A172 (cell line): Measurements from ENCODE around the gene CNNM4. TPM values are rescaled to one million over a fixed set of nuclear protein-coding genes. Genes with fewer than 3 reads are reported as not detected.

Experiments
- DNase-seq: peaks from one replicate; pipeline ENCODE4 v3.0.0-alpha.2; 2015; ENCODE audit warnings: low spot score
- total RNA-seq: library from RNA; depleted of rRNA; stranded (reverse); fragments of >200 nt; shearing (Covaris generic); gene quantifications from 2 replicates; pipeline ENCODE4 v1.2.3, GENCODE V29; 2014; rRNA removed

The CNNM4 gene
- total RNA-seq, 1 experiment from 2014 or later, result 4.4 TPM

DNA sequence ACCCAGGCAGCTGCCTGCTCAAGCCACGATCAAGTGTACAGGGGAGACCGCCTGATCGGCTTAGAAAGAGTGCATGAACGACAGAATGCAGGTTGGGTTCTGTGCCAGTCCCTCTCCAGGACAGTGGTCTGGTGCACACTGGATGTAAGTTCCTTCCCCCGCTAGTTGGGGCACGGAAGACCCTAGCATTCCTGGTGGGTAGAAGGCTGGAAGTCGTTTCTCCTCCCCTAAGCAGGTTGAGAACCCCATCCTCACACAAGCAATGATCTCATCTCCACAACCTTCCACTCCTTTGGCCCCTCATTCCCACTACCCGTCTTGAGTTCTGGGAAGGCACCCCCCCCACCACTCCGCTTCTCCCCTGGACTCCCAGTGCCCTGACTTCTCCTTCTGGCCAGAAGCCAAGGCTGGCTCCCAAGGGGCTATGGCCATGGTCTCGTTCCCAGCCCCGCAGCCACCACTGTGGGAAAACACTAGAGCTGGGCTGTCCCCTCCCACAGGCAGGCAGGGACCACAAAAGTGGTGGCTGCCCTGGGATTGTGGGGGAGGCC lies 98.5 kb downstream of the CNNM4 start:
- DNase-seq, result no peak

DNA sequence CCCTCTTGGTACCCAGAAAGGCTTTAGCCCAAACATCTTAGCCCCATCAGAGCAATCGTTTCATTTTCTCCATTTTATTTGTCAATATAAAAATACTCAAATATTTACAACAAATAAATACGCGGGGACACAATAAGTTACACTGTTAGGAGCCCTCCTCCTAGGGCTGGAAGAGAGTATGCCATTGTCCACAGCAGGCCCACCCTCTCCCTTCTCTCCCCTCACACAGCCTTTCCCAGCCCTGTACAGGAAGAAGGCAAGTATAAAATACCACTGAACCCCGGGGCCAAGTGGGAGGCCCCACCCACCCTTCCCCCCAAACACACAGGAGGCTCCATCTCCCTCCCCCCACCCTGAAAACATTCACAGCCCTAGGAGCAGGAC lies 99.0 kb downstream of the CNNM4 start:
- no peak for DNase-seq

DNA sequence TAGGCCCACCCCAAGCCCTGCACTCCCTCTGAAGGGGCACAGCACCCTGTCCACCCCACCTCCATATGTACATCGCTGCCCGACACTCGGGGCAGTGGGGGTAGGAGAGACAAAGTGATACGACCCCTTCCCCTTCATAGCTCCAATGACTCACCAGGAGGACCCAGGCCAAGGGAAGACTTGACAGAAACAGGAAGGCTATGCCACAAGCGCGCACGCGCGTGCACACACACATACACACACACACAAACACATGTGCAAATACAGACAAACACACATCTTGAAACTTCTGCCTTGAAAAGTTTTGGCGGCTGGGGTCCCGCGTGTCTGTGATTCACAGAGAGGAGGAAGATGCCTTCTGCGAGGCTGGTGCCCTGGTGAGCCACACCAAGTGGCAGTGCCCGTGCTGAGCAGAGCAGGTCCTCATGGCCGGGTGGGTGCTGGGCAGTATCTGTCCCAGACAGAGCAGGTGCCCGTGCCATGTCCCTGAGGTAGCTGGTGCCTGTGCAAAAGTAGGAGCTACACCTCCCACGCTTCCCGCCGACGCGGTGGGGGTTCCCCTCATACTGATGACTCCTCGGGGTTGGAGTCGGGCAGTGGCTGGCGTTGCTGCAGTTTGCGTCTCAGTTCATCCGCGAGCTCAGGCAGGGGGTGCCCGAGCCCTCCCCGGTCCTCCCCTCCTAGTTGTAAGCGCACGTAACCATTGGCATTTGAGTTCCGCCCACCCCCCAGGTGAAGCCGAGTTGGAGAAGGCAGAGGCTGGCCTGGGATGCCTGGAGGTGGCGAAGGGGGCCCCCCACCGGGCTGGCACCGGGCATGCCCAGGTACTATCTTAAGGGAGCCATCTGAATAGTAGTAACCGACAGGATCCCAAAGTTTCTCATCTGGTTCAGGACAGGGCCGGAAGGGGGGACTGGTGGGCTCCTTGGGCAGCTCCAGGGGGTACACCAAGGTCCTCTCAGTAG lies 99.6 kb downstream of the CNNM4 start:
- no peak for DNase-seq

DNA sequence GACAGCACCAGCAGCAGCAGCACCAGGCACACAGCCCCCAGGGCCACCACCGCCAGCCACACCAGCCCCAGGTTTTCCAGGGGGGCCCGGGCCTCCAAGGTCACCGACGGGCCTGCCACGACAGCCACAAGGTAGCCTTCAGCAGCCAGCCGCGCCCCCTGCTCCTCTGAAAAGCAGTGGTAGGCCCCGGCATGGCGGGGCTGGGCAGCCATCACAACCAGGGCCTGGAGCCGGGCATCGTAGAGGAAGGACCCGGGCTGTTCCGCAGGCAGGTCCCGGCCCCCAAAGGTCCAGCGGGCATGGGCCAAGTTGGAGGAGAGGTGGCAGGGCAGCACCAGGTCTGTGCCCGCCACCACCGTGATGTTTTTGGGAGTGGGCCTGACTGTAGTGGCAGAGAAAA lies 100.4 kb downstream of the CNNM4 start:
- no peak for DNase-seq

Other genes starting within 250 kb of the CNNM4 start
- gene ARID5A, start 224.2 kb upstream of the CNNM4 start, total RNA-seq, result 6.9 and 11.2 TPM in 2 replicates
- gene KANSL3, start 122.6 kb upstream of the CNNM4 start, total RNA-seq, result 32.7 and 36.7 TPM in 2 replicates
- 0.10 and 0.22 TPM in 2 replicates for gene FER1L5, start 118.1 kb upstream of the CNNM4 start, total RNA-seq
- 49.3 and 57.1 TPM in 2 replicates for gene LMAN2L, start 20.8 kb upstream of the CNNM4 start, total RNA-seq
- gene CNNM3, start 55.4 kb downstream of the CNNM4 start, total RNA-seq, result 5.5 and 7.1 TPM in 2 replicates
- 4.2 and 5.7 TPM in 2 replicates for gene ANKRD23, start 83.1 kb downstream of the CNNM4 start, total RNA-seq
- gene ANKRD39, start 97.1 kb downstream of the CNNM4 start, total RNA-seq, result 33.5 and 37.9 TPM in 2 replicates
- 38.4 and 40.1 TPM in 2 replicates for gene SEMA4C, start 109.2 kb downstream of the CNNM4 start, total RNA-seq
- 0.05 TPM in 1 of 2 replicates, not detected in the other for gene FAM178B, start 225.7 kb downstream of the CNNM4 start, total RNA-seq